Hepatocyte (in vitro differentiated cells): ENCODE data around the gene GALNT18. TPM values are rescaled to one million over a fixed set of nuclear protein-coding genes. Genes with fewer than 3 reads are reported as not detected.

Experiments
- DNase-seq: peaks from one replicate; pipeline ENCODE4 v3.0.0-alpha.2; 2016; ENCODE audit warnings: low spot score
- H2AFZ ChIP-seq: fragments of 200-600 bp; sonication (generic); 2 replicates; pipeline ENCODE4 v1.6.0; 2016; ENCODE audit warnings: antibody characterized with exemption, mild to moderate bottlenecking
- H3K27ac ChIP-seq: fragments of 200-600 bp; sonication (generic); 2 replicates; pipeline ENCODE4 v1.5.1; 2016; ENCODE audit warnings: mild to moderate bottlenecking
- H3K27me3 ChIP-seq: fragments of 200-600 bp; sonication (generic); 2 replicates; pipeline ENCODE4 v1.6.1; 2016
- H3K36me3 ChIP-seq: fragments of 200-600 bp; sonication (generic); replicated peaks from 2 replicates; pipeline ENCODE4 v1.5.1; 2016; ENCODE audit warnings: low read depth; ENCODE audit not compliant: insufficient read depth
- H3K4me1 ChIP-seq: fragments of 200-600 bp; sonication (generic); 2 replicates; pipeline ENCODE4 v1.5.1; 2016; ENCODE audit warnings: mild to moderate bottlenecking, moderate library complexity; ENCODE audit not compliant: insufficient read depth
- H3K4me2 ChIP-seq: fragments of 200-600 bp; sonication (generic); 2 replicates; pipeline ENCODE4 v1.6.0; 2016
- H3K4me3 ChIP-seq: fragments of 200-600 bp; sonication (generic); 2 replicates; pipeline ENCODE4 v1.5.1; 2016; ENCODE audit warnings: mild to moderate bottlenecking
- H3K79me2 ChIP-seq: fragments of 200-600 bp; sonication (generic); 2 replicates; pipeline ENCODE4 v1.6.0; 2017; ENCODE audit warnings: mild to moderate bottlenecking
- H3K9me2 ChIP-seq: fragments of 200-600 bp; sonication (generic); replicated peaks from 2 replicates; pipeline ENCODE4 v1.6.0; 2017; ENCODE audit warnings: mild to moderate bottlenecking; ENCODE audit not compliant: insufficient read depth
- H3K9me3 ChIP-seq: fragments of 200-600 bp; sonication (generic); 2 replicates; pipeline ENCODE4 v1.5.1; 2016; ENCODE audit warnings: low read depth, mild to moderate bottlenecking
- H4K20me1 ChIP-seq: fragments of 200-600 bp; sonication (generic); 2 replicates; pipeline ENCODE4 v1.6.0; 2016; ENCODE audit warnings: mild to moderate bottlenecking; ENCODE audit not compliant: insufficient read depth, poor library complexity, severe bottlenecking
- CTCF ChIP-seq: fragments of 200-600 bp; sonication (generic); IDR thresholded peaks from 2 replicates; pipeline ENCODE4 v1.5.1; 2016; ENCODE audit warnings: antibody characterized with exemption, mild to moderate bottlenecking; ENCODE audit not compliant: poor library complexity
- EZH2 ChIP-seq: fragments of 200-600 bp; sonication (generic); IDR thresholded peaks from 2 replicates; pipeline ENCODE4 v1.6.1; 2016; ENCODE audit warnings: antibody characterized with exemption, mild to moderate bottlenecking, borderline replicate concordance
- EZH2phosphoT487 ChIP-seq: fragments of 200-600 bp; sonication (generic); IDR thresholded peaks from one replicate; pipeline ENCODE4 v1.6.1; 2018; ENCODE audit warnings: antibody characterized with exemption, mild to moderate bottlenecking, low read depth, moderate library complexity; ENCODE audit not compliant: unreplicated experiment, severe bottlenecking
- WGBS: methylation state at CpG from one replicate; pipeline ENCODE4 v1.1.6; 2016; ENCODE audit warnings: low lambda C conversion rate; ENCODE audit errors: missing lambda C conversion rate; 5-methylcytosine and 5-hydroxymethylcytosine counted together
- polyA plus RNA-seq: library from polyadenylated mRNA; unstranded; fragments of >200 nt; fragmentation: Nextera tagmentation; extraction: Ambion mirVana; gene quantifications from 2 replicates; pipeline ENCODE4 v1.2.1, GENCODE V29; 2016
- total RNA-seq: library from RNA; depleted of rRNA; stranded (reverse); fragments of >200 nt; gene quantifications from 2 replicates; pipeline ENCODE4 v1.2.3, GENCODE V29; 2014

Gene GALNT18
- total and polyA plus RNA-seq, 2 experiments from 2014 or later, result 11.6 to 22.4 TPM

- peaks cover 3% of the 10 kb centered on the region for H3K27me3 ChIP-seq
- DNase-seq, result no peak
- 74% methylated on average over 5 of the region's 5 CpGs for WGBS
- H3K4me3 ChIP-seq, result no peak overlapping the region
- H3K79me2 ChIP-seq, result no peaks in the 10 kb centered on the region
- TF ChIP-seq EZH2 (no peak), EZH2phosphoT487 (no peak), CTCF (no peak)
- no peak overlapping the region for H2AFZ ChIP-seq
- no peaks in the 10 kb centered on the region for H3K9me3 ChIP-seq
- no peaks in the 10 kb centered on the region for H3K36me3 ChIP-seq
- H4K20me1 ChIP-seq, result no peaks in the 10 kb centered on the region
- H3K9me2 ChIP-seq, result no peaks in the 10 kb centered on the region
- H3K4me2 ChIP-seq, result no peak overlapping the region
- no peak overlapping the region for H3K27ac ChIP-seq
- H3K4me1 ChIP-seq, result no peaks in the 10 kb centered on the region
These were observed 47.0 kb upstream of the GALNT18 start for GRCh38 chr11:11668781-11669180.

- no peaks in the 10 kb centered on the region for H3K36me3 ChIP-seq
- H3K79me2 ChIP-seq, result no peaks in the 10 kb centered on the region
- H3K27ac ChIP-seq, result no peak overlapping the region
- H4K20me1 ChIP-seq, result no peaks in the 10 kb centered on the region
- H3K27me3 ChIP-seq, result peaks cover 3% of the 10 kb centered on the region
- DNase-seq, result no peak
- H3K4me1 ChIP-seq, result no peaks in the 10 kb centered on the region
- no peak overlapping the region for H3K4me3 ChIP-seq
- H3K4me2 ChIP-seq, result no peak overlapping the region
- no peaks in the 10 kb centered on the region for H3K9me2 ChIP-seq
- WGBS, result 67% methylated on average over 3 of the region's 3 CpGs
- no peaks in the 10 kb centered on the region for H3K9me3 ChIP-seq
- no peak for TF ChIP-seq CTCF
- no peak for TF ChIP-seq EZH2
- TF ChIP-seq EZH2phosphoT487, result no peak
- H2AFZ ChIP-seq, result no peak overlapping the region
These were observed 46.5 kb upstream of the GALNT18 start for GRCh38 chr11:11668274-11668673.

GRCh38 chr11:11667056-11667455, 45.3 kb upstream of the GALNT18 start:
- H3K4me1 ChIP-seq, result no peaks in the 10 kb centered on the region
- H3K9me3 ChIP-seq, result no peaks in the 10 kb centered on the region
- no peak overlapping the region for H3K27ac ChIP-seq
- H4K20me1 ChIP-seq, result no peaks in the 10 kb centered on the region
- H3K36me3 ChIP-seq, result no peaks in the 10 kb centered on the region
- peaks cover 3% of the 10 kb centered on the region for H3K27me3 ChIP-seq
- H3K4me2 ChIP-seq, result no peak overlapping the region
- no peak for DNase-seq
- H3K9me2 ChIP-seq, result no peaks in the 10 kb centered on the region
- TF ChIP-seq EZH2 (no peak), EZH2phosphoT487 (no peak), CTCF (no peak)
- H2AFZ ChIP-seq, result no peak overlapping the region
- 92% methylated on average over 3 of the region's 3 CpGs for WGBS
- no peak overlapping the region for H3K4me3 ChIP-seq
- H3K79me2 ChIP-seq, result no peaks in the 10 kb centered on the region

GRCh38 chr11:11665407-11665806, 43.6 kb upstream of the GALNT18 start:
- no peak for DNase-seq
- no peak overlapping the region for H3K27ac ChIP-seq
- TF ChIP-seq EZH2phosphoT487 (no peak), CTCF (no peak), EZH2 (no peak)
- no peaks in the 10 kb centered on the region for H3K4me1 ChIP-seq
- no peaks in the 10 kb centered on the region for H4K20me1 ChIP-seq
- H3K4me3 ChIP-seq, result no peak overlapping the region
- H3K4me2 ChIP-seq, result no peak overlapping the region
- no peaks in the 10 kb centered on the region for H3K9me2 ChIP-seq
- no peaks in the 10 kb centered on the region for H3K9me3 ChIP-seq
- 94% methylated on average over 1 of the region's 1 CpG for whole genome bisulfite sequencing
- H3K27me3 ChIP-seq, result peaks cover 3% of the 10 kb centered on the region
- H3K36me3 ChIP-seq, result no peaks in the 10 kb centered on the region
- H3K79me2 ChIP-seq, result no peaks in the 10 kb centered on the region
- H2AFZ ChIP-seq, result no peak overlapping the region
